PFSK-1 (cell line): ENCODE data around the gene TLL1.

Source experiments
- FOXP2 ChIP-seq: optimal IDR thresholded peaks from 2 replicates; pipeline ENCODE3; 2011; ENCODE audit warnings: borderline replicate concordance, control low read depth, inconsistent platforms; ENCODE audit not compliant: insufficient read depth; ENCODE audit errors: extremely low read length, extremely low read depth
- POLR2AphosphoS5 ChIP-seq: IDR thresholded peaks from 2 replicates; pipeline ENCODE4 v1.6.1; 2012; ENCODE audit warnings: low read depth, mild to moderate bottlenecking, control low read depth, low read length, moderate library complexity
- SIN3A ChIP-seq: IDR thresholded peaks from 2 replicates; pipeline ENCODE4 v1.6.1; 2012; ENCODE audit warnings: mild to moderate bottlenecking, low read length, moderate library complexity, borderline replicate concordance; ENCODE audit not compliant: insufficient read depth
- TAF1 ChIP-seq: IDR thresholded peaks from 2 replicates; pipeline ENCODE4 v1.6.1; 2012; ENCODE audit warnings: low read length, control low read depth, borderline replicate concordance; ENCODE audit not compliant: insufficient read depth
- TF ChIP-seq, protein P1 (sequence below), 2 experiments: IDR thresholded peaks; 2 replicates each; pipeline versions ENCODE4 v1.6.1 to v1.8.0; 2011 to 2012; ENCODE audit warnings: low read depth in 2 of 2, low read length in 2 of 2, control low read depth in 1 of 2, inconsistent platforms in 1 of 2, mild to moderate bottlenecking in 1 of 2, moderate library complexity in 1 of 2; ENCODE audit not compliant: insufficient read depth in 1 of 2

Gene TLL1

DNA sequence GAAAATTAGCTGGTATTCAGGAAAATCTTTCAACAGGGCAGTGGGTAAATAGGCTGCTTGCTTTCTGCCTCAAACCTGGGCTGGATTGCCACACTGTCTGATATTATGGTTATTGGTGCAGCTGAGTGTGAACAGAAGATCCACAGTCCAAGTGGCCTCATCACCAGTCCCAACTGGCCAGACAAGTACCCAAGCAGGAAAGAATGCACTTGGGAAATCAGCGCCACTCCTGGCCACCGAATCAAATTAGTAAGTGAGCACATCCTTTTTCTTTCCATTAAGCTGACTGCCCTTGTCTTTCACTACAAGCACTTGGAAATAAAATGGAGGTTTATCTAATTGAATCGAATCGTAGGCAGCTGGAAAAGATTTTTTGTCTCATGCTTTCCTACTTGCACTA is 204.7 kb downstream of the TLL1 start:
- TF ChIP-seq POLR2AphosphoS5 (no peak), FOXP2 (no peak), TAF1 (no peak), SIN3A (no peak)
- TF ChIP-seq, protein P1, sequence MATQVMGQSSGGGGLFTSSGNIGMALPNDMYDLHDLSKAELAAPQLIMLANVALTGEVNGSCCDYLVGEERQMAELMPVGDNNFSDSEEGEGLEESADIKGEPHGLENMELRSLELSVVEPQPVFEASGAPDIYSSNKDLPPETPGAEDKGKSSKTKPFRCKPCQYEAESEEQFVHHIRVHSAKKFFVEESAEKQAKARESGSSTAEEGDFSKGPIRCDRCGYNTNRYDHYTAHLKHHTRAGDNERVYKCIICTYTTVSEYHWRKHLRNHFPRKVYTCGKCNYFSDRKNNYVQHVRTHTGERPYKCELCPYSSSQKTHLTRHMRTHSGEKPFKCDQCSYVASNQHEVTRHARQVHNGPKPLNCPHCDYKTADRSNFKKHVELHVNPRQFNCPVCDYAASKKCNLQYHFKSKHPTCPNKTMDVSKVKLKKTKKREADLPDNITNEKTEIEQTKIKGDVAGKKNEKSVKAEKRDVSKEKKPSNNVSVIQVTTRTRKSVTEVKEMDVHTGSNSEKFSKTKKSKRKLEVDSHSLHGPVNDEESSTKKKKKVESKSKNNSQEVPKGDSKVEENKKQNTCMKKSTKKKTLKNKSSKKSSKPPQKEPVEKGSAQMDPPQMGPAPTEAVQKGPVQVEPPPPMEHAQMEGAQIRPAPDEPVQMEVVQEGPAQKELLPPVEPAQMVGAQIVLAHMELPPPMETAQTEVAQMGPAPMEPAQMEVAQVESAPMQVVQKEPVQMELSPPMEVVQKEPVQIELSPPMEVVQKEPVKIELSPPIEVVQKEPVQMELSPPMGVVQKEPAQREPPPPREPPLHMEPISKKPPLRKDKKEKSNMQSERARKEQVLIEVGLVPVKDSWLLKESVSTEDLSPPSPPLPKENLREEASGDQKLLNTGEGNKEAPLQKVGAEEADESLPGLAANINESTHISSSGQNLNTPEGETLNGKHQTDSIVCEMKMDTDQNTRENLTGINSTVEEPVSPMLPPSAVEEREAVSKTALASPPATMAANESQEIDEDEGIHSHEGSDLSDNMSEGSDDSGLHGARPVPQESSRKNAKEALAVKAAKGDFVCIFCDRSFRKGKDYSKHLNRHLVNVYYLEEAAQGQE (IDR thresholded peaks at IDR 0.05; ENCODE audit: insufficient read depth in 1 of 2, low read depth in 2 of 2, low read length in 2 of 2), result no peak

DNA sequence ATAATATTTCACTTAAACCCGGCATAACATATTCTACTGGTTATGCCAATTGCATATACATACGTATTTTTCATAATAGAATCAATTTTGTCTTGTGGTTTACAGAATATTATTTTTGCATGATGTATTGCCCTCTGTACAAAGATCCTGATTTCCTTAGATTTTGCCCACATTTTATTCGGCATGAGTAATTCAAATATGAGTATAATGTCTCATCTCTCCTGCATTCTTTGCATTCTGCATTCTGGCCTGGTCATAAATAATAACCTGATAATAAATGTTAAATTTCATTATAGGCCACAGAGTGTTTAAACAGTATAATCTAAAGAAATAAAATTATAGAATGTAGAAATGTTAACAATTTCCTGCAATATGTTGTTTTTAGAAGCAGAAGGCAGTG is 205.3 kb downstream of the TLL1 start:
- TF ChIP-seq SIN3A (no peak), POLR2AphosphoS5 (no peak)

DNA sequence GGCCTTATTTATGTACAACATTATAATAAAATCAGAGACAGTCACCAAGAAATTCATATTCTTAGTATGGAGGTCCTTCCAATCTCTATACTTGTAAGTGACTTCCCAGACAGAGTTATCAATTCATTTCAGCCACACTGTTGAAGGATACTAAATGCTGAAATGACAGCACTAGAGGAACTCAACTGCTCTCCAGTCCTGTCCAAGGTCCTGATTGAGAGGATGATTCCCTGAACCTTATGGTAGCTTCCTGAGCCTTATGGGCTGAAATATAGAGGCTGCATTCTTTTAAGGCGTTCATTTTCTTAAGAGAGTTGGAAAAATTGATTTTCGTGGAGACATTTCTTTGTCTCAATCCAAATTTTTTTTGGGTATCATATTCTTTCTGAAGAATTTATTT is 205.9 kb downstream of the TLL1 start:
- TF ChIP-seq, protein P1 (IDR thresholded peaks at IDR 0.05; ENCODE audit: insufficient read depth in 1 of 2, low read depth in 2 of 2, low read length in 2 of 2), result peak; percentile 56 to 91; a peak in 3 of 4 replicates
- TF ChIP-seq FOXP2 (no peak), TAF1 (no peak), POLR2AphosphoS5 (no peak), SIN3A (no peak)

DNA sequence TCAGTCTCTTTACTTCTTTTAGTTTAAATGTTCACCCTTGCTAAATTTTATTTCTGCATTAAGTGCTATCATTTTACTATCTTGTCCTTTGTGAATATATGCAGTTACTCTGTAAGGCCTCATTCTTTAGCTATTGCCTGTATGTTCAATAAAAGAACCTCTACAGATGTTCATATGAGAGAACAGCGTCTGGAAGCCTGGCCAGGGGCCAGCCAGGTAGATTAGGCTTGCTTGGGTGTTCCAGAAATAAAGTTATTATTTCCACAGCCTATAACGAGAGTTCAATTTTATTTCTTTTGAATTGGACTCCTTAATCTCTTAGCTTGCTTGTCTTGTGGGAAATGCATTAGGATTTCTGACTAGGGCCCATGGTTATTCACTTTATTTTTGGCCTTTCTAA is 214.5 kb downstream of the TLL1 start:
- TF ChIP-seq TAF1 (no peak), SIN3A (no peak), POLR2AphosphoS5 (no peak), FOXP2 (no peak)
- TF ChIP-seq, protein P1 (IDR thresholded peaks at IDR 0.05; ENCODE audit: insufficient read depth in 1 of 2, low read depth in 2 of 2, low read length in 2 of 2), result no peak

DNA sequence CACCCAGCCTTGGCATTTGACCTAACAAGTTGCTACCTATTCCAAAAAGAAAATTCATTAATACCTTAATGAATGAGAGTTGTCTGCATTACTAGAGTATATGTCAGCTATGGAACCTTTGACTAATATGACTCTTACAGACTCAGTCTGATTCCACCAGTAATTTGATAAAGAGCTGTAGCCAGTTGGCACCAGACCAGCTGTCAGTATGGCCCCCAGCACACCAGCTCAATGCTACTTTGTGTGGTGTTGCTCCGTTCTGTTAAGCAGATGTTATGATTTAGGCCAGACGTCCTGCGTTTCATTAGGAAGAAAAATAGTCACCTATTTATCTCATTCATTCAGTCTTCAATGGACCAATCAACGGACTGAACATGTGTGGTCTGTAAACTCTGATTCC is 215.5 kb downstream of the TLL1 start:
- TF ChIP-seq POLR2AphosphoS5, result no peak
- no peak for TF ChIP-seq TAF1
- no peak for TF ChIP-seq FOXP2
- TF ChIP-seq SIN3A, result no peak

DNA sequence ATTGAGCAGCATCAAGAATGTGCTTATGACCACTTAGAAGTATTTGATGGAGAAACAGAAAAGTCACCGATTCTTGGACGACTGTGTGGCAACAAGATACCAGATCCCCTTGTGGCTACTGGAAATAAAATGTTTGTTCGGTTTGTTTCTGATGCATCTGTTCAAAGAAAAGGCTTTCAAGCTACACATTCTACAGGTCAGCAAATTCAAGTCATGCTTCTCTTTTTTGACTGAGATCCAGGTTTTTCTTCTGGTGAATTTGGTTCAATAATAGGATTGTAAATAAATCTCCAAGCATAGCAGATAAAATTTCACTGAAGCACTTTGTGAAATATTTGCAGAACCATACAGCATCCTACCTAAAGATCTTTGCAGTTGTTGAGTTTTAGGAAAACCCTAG is 218.1 kb downstream of the TLL1 start:
- TF ChIP-seq SIN3A (no peak), POLR2AphosphoS5 (no peak), TAF1 (no peak), FOXP2 (no peak)
- TF ChIP-seq, protein P1 (IDR thresholded peaks at IDR 0.05; ENCODE audit: insufficient read depth in 1 of 2, low read depth in 2 of 2, low read length in 2 of 2), result no peak
